GM18519 (cell line): ENCODE data around the gene NCAN.

Source experiments
- ATAC-seq: cut with Tn5 transposase; IDR thresholded peaks from one replicate; pipeline ENCODE4 v1.9.1; 2021; ENCODE audit warnings: mild to moderate bottlenecking, moderate library complexity; ENCODE audit not compliant: unreplicated experiment, low FRiP score

The NCAN gene

DNA sequence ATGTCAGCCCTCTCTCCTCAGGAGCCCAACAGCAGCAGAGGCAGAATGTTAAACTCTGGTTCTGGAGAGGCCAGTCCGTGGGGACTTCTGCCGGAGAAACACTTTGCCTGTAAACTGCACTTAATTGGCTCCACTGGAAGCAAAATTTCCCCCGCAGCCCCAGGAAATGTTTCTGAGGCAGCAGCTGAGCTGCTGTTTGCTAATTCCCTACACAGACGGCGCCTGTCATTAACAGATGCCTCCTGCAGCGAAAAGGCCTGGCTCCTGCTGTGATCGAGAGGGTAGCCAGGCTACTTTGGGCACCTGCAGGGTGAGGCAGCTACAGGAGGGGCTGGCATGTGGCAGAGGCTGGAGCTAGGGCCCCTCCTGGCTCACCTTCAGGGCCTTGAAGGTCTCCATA is 66.6 kb downstream of the NCAN start:
- ATAC-seq: no peak

DNA sequence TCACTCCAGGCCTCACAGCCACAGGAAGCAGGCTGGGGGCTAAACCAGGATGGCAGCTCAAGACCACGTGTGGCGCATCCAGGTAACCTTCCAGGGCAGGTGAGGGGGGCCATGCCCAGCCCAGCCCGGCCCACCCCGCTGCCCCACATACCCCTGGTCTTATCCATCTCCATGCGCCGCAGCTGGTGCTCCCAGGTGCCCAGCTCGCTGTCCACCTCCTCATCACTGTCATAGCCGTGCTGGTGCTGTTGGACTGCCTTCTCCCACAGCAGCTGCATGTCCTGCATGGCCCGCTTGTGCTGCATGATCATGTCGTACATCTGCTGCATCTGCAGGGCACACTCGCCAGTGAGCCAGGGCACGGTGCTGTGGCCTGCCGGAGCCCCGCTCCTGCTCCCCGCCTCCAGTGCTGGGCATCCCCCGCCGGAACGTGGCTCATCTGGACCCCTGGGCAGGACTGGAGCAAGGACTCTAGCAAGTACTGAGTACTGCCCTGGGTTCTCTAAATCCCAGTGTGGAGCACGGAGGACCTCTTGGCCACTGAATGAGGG is 67.4 kb downstream of the NCAN start:
- ATAC-seq: no peak

DNA sequence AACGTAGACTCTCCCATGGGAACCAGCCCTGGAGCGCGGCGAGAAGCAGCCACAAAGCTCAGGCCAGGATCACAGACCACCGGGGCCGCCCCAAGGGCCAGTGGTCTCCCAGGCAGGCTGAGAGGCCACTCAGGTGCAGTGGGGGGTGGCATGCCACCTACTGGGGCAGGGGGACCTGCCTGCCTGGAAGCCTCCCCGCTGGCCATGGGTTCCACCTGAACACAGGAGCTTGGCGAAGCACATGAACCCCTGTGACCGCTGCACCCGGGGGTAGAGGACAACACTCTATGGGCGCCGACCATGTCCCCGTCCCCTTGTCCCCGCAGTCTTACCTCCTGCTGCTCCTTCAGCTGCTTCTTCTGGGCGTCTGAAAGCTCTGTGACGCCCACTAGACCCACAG is 68.1 kb downstream of the NCAN start:
- ATAC-seq: no peak

DNA sequence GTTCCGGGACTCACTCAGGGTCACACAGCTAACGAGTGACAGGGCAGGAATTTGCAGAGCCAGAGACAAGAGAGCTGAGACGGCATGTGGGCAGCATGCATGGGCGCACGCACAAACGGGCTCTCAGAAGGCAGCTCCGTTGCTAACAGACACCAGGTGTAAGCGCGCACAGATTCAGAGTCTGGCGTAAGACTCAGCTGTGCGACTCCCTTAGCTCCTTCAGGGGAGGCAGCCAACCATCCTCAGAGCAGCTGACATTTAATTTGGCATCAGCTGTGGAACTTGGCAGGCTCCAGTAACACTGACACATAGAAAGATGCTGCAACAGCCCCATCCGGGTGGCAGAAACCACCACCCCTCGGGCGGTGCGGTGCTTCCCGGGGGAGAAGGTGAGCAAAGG is 68.8 kb downstream of the NCAN start:
- ATAC-seq: no peak

DNA sequence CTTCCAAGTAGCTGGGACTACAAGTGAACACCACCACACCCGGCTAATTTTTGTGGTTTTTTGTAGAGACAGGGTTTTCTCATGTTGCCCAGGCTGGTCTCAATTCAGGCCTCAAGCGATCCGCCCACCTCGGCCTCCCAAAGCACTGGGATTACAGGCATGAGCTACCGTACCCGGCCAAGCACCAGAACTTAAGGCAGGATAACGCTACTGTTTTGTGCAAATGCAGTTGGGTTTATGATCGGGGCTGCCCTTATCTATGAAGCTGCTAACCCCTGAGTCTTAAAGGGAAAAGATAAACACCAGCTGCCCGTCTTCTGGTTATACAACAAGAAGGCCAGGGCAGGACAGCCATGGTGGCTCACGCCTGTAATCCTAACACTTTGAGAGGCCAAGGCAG is 73.9 kb downstream of the NCAN start:
- no peak for ATAC-seq

DNA sequence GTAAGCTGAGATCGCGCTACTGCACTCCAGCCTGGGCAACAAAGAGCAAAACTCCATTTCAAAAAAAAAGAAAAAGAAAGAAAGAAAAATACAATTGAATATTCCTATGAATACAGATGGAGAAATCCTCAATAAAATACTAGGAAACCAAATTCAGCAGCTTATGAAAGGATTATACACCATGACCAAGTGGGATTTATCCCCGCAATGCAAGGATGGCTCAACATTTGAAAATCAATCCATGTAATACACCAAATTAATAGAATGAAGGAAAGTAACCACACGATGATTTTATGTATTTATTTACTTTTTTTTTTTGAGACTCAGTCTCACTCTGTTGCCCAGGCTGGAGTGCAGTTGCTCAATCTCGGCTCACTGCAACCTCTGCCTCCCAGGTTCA is 80.8 kb downstream of the NCAN start:
- ATAC-seq: no peak

DNA sequence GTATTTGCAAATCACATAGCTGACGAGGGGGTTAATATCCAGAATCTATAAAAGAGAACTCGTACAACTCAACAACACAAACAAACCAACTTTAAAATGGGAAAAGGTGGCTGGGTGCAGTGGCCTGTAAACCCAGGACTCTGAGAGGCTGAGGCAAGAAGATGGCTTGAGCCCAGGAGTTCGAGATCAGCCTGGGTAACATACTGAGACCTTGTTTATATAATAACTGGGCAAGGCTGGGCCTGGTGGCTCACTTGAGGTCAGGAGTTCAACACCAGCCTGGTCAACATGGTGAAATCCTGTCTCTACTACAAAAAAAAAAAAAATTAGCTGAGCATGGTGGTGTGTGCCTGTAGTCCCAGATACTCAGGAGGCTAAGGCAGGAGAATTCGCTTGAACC is 83.2 kb downstream of the NCAN start:
- ATAC-seq: no peak

DNA sequence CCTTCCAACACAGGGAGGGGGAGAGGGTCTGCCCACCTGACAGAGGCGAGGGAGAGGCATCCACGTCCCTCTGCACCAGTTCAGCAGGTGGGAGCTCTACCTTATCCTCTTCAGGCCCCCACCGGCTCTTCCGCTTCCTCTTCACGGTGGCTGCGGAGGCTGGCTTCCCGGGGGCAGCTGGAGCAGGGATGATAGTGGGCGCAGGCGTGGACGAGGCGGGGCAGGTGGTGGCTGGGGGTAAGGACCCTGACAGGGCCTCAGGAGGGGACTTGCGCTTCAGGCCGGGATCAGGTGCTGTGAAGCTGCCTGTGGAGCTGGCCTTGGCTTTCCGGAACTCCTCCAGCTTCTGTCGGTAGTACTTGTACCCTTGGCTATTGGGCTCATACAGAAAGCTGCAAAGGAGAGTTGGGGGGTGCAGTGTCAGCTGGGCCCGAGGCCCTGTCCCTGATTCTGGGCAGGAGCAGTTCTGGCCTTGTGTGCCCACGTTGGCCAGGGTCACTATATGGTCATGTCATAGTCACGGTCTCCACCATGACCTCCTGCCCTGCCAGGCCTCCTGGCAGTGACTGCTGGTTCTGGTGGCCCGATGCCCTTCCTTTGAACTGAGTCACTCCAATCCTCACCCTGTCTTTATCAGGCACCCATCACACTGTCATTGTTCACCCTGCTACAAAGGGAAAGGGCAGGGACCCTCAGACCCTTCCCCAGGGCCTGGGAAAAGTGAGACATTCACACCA is 85.4 kb downstream of the NCAN start:
- ATAC-seq: no peak

DNA sequence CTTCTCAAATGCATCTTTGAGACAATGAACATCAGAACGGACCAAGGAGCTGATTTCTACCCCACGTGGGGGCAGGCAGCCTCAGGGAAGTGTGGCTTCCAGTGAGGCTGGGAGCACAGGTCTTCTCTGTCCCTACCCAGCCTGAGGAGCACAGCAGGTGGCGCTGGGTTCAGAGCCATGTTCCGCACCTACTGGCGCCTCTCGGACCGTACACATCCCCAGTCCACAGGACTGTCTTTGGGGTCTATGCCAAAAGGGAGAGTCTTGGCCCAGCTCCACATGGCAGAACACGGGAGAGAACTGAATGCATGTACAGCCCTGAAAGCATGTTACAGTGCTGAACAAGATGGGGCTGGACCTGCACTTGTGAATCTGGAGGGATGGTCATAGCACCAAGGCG is 86.0 kb downstream of the NCAN start:
- ATAC-seq: no peak

DNA sequence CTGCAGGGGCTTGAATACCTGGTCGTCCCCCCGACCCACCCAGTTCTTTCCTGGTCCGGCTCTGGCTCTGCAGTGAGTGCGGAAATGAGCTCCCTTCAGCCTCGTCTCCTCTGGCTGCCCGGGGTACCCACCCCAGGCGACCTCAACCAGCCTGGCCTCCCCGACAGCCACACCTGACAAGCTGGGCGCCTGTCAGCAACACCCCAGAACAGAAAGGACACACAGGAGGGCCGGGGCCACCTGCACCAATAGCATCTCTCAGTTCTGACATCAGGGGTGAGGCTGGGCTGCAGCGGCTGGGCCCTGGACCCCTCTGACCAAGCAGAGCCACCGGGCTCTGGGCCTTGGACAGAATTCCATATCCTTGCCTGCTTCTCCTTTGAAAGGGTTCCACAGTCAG is 88.9 kb downstream of the NCAN start:
- ATAC-seq: no peak
